ENCODE data around the gene OR10A5. TPM values are rescaled to one million over a fixed set of nuclear protein-coding genes. Genes with fewer than 3 reads are reported as not detected.

OR10A5 gene
- total and polyA plus RNA-seq, 2 of the 8 experiments (the other 6 are each of a cell fraction or from before 2014, with no cell fraction given), result not detected

DNA sequence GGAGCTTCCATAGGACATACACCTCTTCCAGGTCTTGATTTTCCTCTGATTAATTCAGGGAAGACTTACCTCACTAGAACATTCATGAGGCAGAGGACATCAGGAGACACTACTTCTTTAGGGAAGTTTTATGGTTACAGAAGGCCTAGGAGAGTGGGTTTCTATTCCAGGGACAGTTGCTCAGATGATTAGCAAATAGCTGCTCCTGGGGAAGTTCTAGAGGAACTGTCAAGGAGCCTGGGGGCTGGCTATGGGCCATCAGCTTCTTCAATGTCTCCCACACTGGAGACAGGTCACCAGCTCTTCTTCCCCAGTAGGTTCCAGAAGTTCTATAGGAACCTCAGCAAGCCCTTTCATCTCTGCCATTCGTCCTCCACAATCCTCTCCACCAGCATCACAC is 11.5 kb upstream of the OR10A5 start:
- Histone ChIP-seq H2BK120ac (replicated peaks; ENCODE audit: low read depth, low read length) (no peak overlapping the region), H3K18ac (ENCODE audit: extremely low read depth, low read length) (no peak overlapping the region), H2BK20ac (ENCODE audit: low read length) (no peak overlapping the region), H3K27ac (ENCODE audit: low read depth, low read length) (no peak overlapping the region), H3K9ac (replicated peaks in 1 of 4; ENCODE audit: extremely low read depth in 1 of 4, low read depth in 3 of 4, low read length in 3 of 4) (no peak overlapping the region), H3K4ac (replicated peaks; ENCODE audit: insufficient read length, low read depth, low read length) (no peak overlapping the region), H4K5ac (ENCODE audit: insufficient read length, low read depth, low read length) (no peak overlapping the region), H3K9me3 (ENCODE audit: insufficient read depth in 2 of 2, low read depth in 1 of 2, low read length in 1 of 2) (no peaks in the 10 kb centered on the region), H3K14ac (ENCODE audit: insufficient read length) (no peak overlapping the region), H3K56ac (replicated peaks; ENCODE audit: insufficient read length, low read depth, low read length) (no peak overlapping the region), H3K36me3 (ENCODE audit: control insufficient read depth in 2 of 4, insufficient read depth in 4 of 4, low read length in 3 of 4) (no peaks in the 10 kb centered on the region), H3K79me2 (ENCODE audit: control insufficient read depth in 1 of 2, insufficient read depth in 2 of 2, low read length in 2 of 2) (no peaks in the 10 kb centered on the region), H4K8ac (ENCODE audit: extremely low read depth, insufficient read depth, low read length) (no peak overlapping the region), H4K20me1 (replicated peaks in 1 of 2; ENCODE audit: control insufficient read depth in 1 of 2, insufficient read depth in 2 of 2, low read length in 2 of 2) (no peaks in the 10 kb centered on the region), H3K27me3 (replicated peaks in 1 of 4; ENCODE audit: control insufficient read depth in 3 of 4, extremely low read depth in 1 of 4, insufficient read depth in 3 of 4, low read length in 3 of 4) (no peaks in the 10 kb centered on the region), H3K23me2 (ENCODE audit: low read depth, low read length) (no peaks in the 10 kb centered on the region), H3K4me3 (ENCODE audit: extremely low read depth in 1 of 4, insufficient read depth in 2 of 4, low read depth in 3 of 4, low read length in 4 of 4) (no peak overlapping the region), H2BK5ac (ENCODE audit: low read depth, low read length) (no peak overlapping the region), H3K4me2 (ENCODE audit: insufficient read depth in 1 of 2, low read depth in 2 of 2, low read length in 2 of 2) (no peak overlapping the region), H3K23ac (ENCODE audit: insufficient read length) (no peak overlapping the region), H3K4me1 (replicated peaks in 1 of 4; ENCODE audit: control insufficient read depth in 3 of 4, insufficient read depth in 4 of 4, low read length in 3 of 4) (no peaks in the 10 kb centered on the region), H2BK15ac (ENCODE audit: low read length) (no peak overlapping the region), H2AK5ac (ENCODE audit: low read depth, low read length) (no peak overlapping the region), H2BK12ac (ENCODE audit: low read depth, low read length) (no peak overlapping the region), H4K91ac (replicated peaks; ENCODE audit: insufficient read length, low read length) (no peak overlapping the region), H3K79me1 (ENCODE audit: low read depth, low read length) (no peaks in the 10 kb centered on the region), H2AFZ (ENCODE audit: low read length) (no peak overlapping the region)
- TF ChIP-seq CBX5 (IDR thresholded peaks at IDR 0.05; ENCODE audit: low read depth, low read length) (no peak), CHD2 (IDR thresholded peaks at IDR 0.05; ENCODE audit: low read length) (no peak), POU5F1 (IDR thresholded peaks at IDR 0.05; ENCODE audit: low read depth, low read length) (no peak), SRF (IDR thresholded peaks at IDR 0.05; ENCODE audit: low read depth, low read length) (no peak), EP300 (IDR thresholded peaks at IDR 0.05; ENCODE audit: borderline replicate concordance in 1 of 2, low read depth in 2 of 2, low read length in 2 of 2) (no peak), JUN (IDR thresholded peaks at IDR 0.05; ENCODE audit: low read depth, low read length) (no peak), SP4 (IDR thresholded peaks at IDR 0.05; ENCODE audit: low read length) (no peak)
- ChIA-PET CTCF (ENCODE audit: partially characterized antibody) (interaction anchor here (1.2 to 2.1 kb wide), 3 partner anchors 10 to 264 kb away, joined by 3 to 11 read pairs (median 4); no protein-coding TSS in a partner anchor), POLR2A (ENCODE audit: partially characterized antibody) (no interaction called here)
- WGBS, 2 experiments (ENCODE audit: extremely low coverage in 1 of 2, insufficient coverage in 1 of 2, insufficient read length in 1 of 2, insufficient replicate concordance in 2 of 2, low coverage in 1 of 2, low lambda C conversion rate in 2 of 2, missing lambda C conversion rate in 1 of 2), result 63% methylated on average over 1 of the region's 1 CpG; no CpG with 5 or more reads in 1 of the 2 experiments
- no peak for DNase-seq (ENCODE audit: low read depth in 1 of 2, low spot score in 2 of 2)
- FAIRE-seq, result no peak

Measured in H1 (cell line).